Measurements from ENCODE around the gene ADGRB2. TPM values are rescaled to one million over a fixed set of nuclear protein-coding genes. Genes with fewer than 3 reads are reported as not detected.

The ADGRB2 gene
- total and polyA plus RNA-seq, 2 donors (not counting 1 experiment from before 2014, with no cell fraction given) = 4.4 to 10.4 TPM

- Histone ChIP-seq H3K27ac (ENCODE audit: insufficient read depth, low read length) (no peak overlapping the region), H3K9ac (ENCODE audit: insufficient read depth, low read length) (no peak overlapping the region), H3K79me2 (ENCODE audit: control insufficient read depth, insufficient read depth, low read length) (no peaks in the 10 kb centered on the region), H3K36me3 (ENCODE audit: control insufficient read depth, insufficient read depth, low read length) (peaks cover 36% of the 10 kb centered on the region), H3K27me3 (ENCODE audit: control insufficient read depth, insufficient read depth, low read length) (no peaks in the 10 kb centered on the region), H4K20me1 (ENCODE audit: control insufficient read depth, extremely low read depth, insufficient read depth, low read length) (no peaks in the 10 kb centered on the region), H3K4me1 (ENCODE audit: control insufficient read depth, extremely low read depth, insufficient read depth, low read length) (peaks cover 19% of the 10 kb centered on the region), H3K4me2 (ENCODE audit: extremely low read depth, insufficient read depth, low read length) (no peak overlapping the region), H3K9me3 (ENCODE audit: control insufficient read depth, insufficient read depth, low read depth, low read length) (no peaks in the 10 kb centered on the region), H2AFZ (ENCODE audit: low read length) (no peak overlapping the region), H3K4me3 (replicated peaks in 1 of 4; ENCODE audit: control extremely low read depth in 1 of 4, insufficient read depth in 1 of 4, low read depth in 3 of 4, low read length in 4 of 4) (no peak overlapping the region)
- TF ChIP-seq CTCF (conservative IDR thresholded peaks at IDR 0.05 in 1 of 2, IDR thresholded peaks at IDR 0.05 in 1 of 2; ENCODE audit: low read depth in 1 of 2, low read length in 2 of 2) = no peak
- TF ChIP-seq EZH2 (IDR thresholded peaks at IDR 0.05; ENCODE audit: low read length, missing control alignments) = no peak
- no peak for DNase-seq (ENCODE audit: low read depth in 2 of 2)
These were observed 72.7 kb downstream of the ADGRB2 start for GRCh38 chr1:31691446-31691845.

- H3K79me2 ChIP-seq (ENCODE audit: control insufficient read depth, insufficient read depth, low read length) = no peaks in the 10 kb centered on the region
- no peak overlapping the region for H3K4me2 ChIP-seq (ENCODE audit: extremely low read depth, insufficient read depth, low read length)
- peaks cover 39% of the 10 kb centered on the region for H3K36me3 ChIP-seq (ENCODE audit: control insufficient read depth, insufficient read depth, low read length)
- no peak overlapping the region for H3K9ac ChIP-seq (ENCODE audit: insufficient read depth, low read length)
- no peaks in the 10 kb centered on the region for H3K27me3 ChIP-seq (ENCODE audit: control insufficient read depth, insufficient read depth, low read length)
- H4K20me1 ChIP-seq (ENCODE audit: control insufficient read depth, extremely low read depth, insufficient read depth, low read length) = no peaks in the 10 kb centered on the region
- no peak for DNase-seq (ENCODE audit: low read depth in 2 of 2)
- no peak overlapping the region for H3K4me3 ChIP-seq (replicated peaks in 1 of 4; ENCODE audit: control extremely low read depth in 1 of 4, insufficient read depth in 1 of 4, low read depth in 3 of 4, low read length in 4 of 4)
- H2AFZ ChIP-seq (ENCODE audit: low read length) = no peak overlapping the region
- no peak overlapping the region for H3K27ac ChIP-seq (ENCODE audit: insufficient read depth, low read length)
- peaks cover 19% of the 10 kb centered on the region for H3K4me1 ChIP-seq (ENCODE audit: control insufficient read depth, extremely low read depth, insufficient read depth, low read length)
- H3K9me3 ChIP-seq (ENCODE audit: control insufficient read depth, insufficient read depth, low read depth, low read length) = no peaks in the 10 kb centered on the region
- no peak for TF ChIP-seq EZH2 (IDR thresholded peaks at IDR 0.05; ENCODE audit: low read length, missing control alignments)
- TF ChIP-seq CTCF (conservative IDR thresholded peaks at IDR 0.05 in 1 of 2, IDR thresholded peaks at IDR 0.05 in 1 of 2; ENCODE audit: low read depth in 1 of 2, low read length in 2 of 2) = no peak
These were observed 73.2 kb downstream of the ADGRB2 start for GRCh38 chr1:31690921-31691320.

DNA sequence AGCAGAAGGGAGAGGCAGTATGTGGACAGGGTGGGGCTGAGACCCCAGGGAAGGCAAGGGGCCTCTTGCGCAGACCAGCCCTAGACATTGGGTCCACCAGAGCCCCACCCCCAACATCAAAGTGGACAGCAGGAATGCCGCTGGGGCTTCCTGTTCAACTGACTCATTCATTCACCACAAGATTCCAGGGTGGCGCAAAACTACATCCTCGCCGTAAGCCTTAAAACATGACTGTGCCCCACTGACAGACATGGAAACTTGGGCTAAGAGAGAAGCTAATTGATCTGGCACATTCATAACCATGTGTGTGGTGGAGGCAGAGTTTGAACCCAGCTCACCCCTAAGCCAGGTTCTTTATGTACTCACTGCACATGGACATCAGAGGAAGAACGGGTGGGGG lies 74.3 kb downstream of the ADGRB2 start:
- no peaks in the 10 kb centered on the region for H3K27me3 ChIP-seq (ENCODE audit: control insufficient read depth, insufficient read depth, low read length)
- TF ChIP-seq EZH2 (IDR thresholded peaks at IDR 0.05; ENCODE audit: low read length, missing control alignments) (no peak), CTCF (conservative IDR thresholded peaks at IDR 0.05 in 1 of 2, IDR thresholded peaks at IDR 0.05 in 1 of 2; ENCODE audit: low read depth in 1 of 2, low read length in 2 of 2) (no peak)
- peaks cover 19% of the 10 kb centered on the region for H3K4me1 ChIP-seq (ENCODE audit: control insufficient read depth, extremely low read depth, insufficient read depth, low read length)
- H3K27ac ChIP-seq (ENCODE audit: insufficient read depth, low read length) = peak overlapping the region; percentile 79
- no peak overlapping the region for H2AFZ ChIP-seq (ENCODE audit: low read length)
- no peaks in the 10 kb centered on the region for H3K9me3 ChIP-seq (ENCODE audit: control insufficient read depth, insufficient read depth, low read depth, low read length)
- no peaks in the 10 kb centered on the region for H3K79me2 ChIP-seq (ENCODE audit: control insufficient read depth, insufficient read depth, low read length)
- no peak overlapping the region for H3K9ac ChIP-seq (ENCODE audit: insufficient read depth, low read length)
- peak; percentile 88 to 99 for DNase-seq (ENCODE audit: low read depth in 2 of 2)
- peak overlapping the region; percentile 34 for H3K4me2 ChIP-seq (ENCODE audit: extremely low read depth, insufficient read depth, low read length)
- H3K4me3 ChIP-seq (replicated peaks in 1 of 4; ENCODE audit: control extremely low read depth in 1 of 4, insufficient read depth in 1 of 4, low read depth in 3 of 4, low read length in 4 of 4) = no peak overlapping the region
- peaks cover 37% of the 10 kb centered on the region for H3K36me3 ChIP-seq (ENCODE audit: control insufficient read depth, insufficient read depth, low read length)
- H4K20me1 ChIP-seq (ENCODE audit: control insufficient read depth, extremely low read depth, insufficient read depth, low read length) = no peaks in the 10 kb centered on the region
